ENCODE data around the gene SBF2. TPM values are rescaled to one million over a fixed set of nuclear protein-coding genes. Genes with fewer than 3 reads are reported as not detected.
"Not testable (repeated sequence)": the region's sequence is repeated elsewhere in the genome, so short reads cannot be mapped to it uniquely, and the experiment has no call there.

Gene SBF2
- total RNA-seq, 1 donor from 2014 or later = 27.7 TPM

DNA sequence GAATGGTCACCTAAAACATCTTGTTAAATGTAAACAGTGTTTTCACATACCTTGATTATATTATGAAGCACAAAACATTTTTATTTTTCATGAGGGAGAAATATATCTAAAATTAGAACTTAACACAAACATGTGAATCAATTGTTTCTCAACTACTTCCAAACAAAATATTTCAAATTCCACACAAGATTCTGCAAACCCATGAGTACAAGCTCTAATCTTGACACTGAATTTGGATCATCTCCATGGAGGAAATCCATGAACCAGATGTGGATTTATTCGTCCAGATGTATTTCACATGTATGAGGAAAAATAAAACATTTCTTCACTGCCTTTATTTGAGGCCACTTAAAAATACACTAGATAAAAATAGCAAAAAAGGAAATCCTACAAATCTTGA, 184.2 kb downstream of the SBF2 start:
- ATAC-seq = no peak

- no peak for ATAC-seq
Measured at GRCh38 chr11:10108915-10109680, 184.9 kb downstream of the SBF2 start.

- no peak for ATAC-seq
Measured at GRCh38 chr11:10107497-10107896, 186.5 kb downstream of the SBF2 start.

DNA sequence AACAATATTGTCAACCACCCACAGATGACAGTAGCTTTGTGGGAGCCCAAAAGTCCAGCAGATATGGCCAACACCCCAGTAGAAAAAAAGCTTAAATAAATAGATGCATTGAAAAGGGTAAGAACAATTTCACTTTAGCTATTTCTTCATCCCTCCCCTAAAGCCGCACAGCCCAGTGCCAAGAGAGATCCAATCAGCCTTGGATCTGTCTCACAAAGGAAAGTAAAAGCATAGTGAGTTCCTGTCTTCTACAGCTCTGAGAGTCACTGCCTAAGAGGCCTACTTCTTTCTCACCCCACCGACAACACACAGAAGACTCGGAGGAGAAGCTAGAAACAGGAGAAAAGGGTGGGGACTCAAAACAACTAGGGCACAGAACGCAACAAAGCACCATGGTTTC, 196.4 kb downstream of the SBF2 start:
- ATAC-seq = no peak

GRCh38 chr11:10096987-10097386, 197.0 kb downstream of the SBF2 start:
- no peak for ATAC-seq

DNA sequence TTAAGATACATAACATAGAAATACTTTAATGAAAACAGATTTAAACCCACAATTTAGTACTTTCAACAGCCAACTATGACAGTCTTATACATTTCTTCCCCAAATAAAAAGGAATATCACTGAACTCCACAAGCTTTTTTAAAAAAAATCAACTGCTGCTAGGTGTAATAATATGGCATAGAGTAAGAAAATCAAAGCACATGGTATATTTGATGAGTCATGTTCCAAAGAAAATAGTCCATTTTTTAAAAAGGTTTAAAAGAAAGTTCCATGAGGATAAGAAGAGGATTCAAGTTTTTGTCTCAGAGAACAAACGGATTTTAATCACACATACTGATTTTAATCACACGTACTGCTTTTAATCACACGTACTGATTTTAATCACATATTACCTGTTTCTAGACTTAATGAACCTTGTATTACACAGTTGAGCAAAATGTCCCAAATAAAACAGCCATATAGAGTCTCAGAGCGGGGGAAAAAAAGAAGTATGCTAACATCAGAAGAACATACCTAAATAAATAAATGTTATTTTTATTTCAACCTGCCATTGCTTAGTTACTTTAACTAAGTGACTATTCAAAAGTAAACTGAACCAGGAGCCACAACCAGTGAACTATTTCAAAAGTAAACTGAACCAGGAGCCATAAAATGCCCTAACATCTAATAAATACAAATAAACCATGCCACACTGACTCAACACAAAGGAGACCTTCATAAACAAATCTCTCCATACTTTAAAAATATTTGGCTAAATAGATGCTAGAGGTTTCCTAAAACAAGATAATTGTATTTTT, 198.4 kb downstream of the SBF2 start:
- ATAC-seq = no peak

GRCh38 chr11:10092426-10092825, 201.6 kb downstream of the SBF2 start:
- ATAC-seq = no peak

DNA sequence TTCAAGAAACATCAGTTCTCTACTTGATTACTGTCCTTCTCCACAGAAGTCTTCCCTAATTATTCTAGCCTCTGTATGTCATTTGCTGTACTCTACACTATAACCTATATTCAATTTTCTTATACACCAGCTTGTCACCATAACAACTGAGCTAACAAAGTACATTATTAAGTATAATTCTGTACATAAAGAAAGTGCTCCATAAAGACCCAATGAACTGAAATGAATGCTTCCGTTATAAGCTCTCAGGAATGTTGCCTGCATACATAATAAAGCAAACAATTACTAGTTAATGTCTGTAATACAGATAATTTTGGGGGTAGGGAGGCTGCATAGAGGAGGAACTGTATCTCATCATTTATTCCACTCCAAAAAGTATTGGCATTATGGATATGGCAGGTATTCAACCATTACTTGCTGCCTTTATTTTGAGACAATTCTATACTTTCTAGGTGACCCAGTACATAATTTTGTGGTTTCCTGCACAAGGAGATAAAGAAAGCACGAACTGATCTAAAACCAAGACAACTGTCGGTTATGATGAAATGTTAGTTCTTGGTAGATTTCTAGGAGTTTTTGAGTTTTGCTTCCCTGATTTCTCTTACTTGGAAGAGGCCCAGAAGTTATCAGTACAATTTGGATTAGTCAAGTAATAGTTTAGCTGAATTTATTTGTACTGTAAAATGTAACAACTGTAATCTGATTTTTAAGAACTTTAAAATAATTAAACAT, 202.5 kb downstream of the SBF2 start:
- no peak for ATAC-seq

- not testable (repeated sequence) for ATAC-seq
Measured at GRCh38 chr11:10087923-10088225, 206.1 kb downstream of the SBF2 start.

GRCh38 chr11:10087186-10087922, 206.7 kb downstream of the SBF2 start:
- ATAC-seq = no peak

- no peak for ATAC-seq
Measured at GRCh38 chr11:10080138-10080537, 213.9 kb downstream of the SBF2 start.

DNA sequence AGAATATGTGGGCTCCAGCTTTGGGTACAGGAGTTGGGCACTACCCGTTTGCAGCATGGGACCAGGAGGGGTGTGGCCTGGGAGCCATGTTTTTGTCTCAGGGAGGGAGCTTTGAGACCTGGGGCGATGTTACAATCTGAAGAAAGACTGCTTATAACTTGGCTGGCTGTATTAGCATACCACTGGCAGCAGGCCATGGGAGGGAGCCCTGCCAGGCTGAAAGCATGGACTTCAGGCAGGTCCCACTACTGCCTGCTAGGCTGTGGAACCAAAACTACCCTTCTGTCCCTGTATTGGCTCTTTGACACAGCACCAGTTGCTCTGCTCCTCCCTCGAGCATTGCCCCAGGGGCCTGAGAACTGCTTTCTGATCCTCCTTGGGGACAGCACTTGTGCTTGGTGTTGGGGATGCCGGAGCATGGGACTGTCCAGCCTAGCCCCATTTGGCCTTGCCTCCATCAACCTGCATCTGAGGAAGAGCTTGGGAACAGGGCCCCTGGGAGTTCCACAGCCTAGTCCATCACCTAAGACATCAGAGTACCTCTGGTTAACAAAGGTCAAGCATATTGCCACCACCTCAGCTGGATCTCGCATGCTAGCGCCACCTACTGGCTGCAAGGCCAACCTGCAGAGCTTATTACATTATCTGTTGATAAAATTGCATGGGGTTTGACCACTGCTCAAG, 217.4 kb downstream of the SBF2 start:
- no peak for ATAC-seq

DNA sequence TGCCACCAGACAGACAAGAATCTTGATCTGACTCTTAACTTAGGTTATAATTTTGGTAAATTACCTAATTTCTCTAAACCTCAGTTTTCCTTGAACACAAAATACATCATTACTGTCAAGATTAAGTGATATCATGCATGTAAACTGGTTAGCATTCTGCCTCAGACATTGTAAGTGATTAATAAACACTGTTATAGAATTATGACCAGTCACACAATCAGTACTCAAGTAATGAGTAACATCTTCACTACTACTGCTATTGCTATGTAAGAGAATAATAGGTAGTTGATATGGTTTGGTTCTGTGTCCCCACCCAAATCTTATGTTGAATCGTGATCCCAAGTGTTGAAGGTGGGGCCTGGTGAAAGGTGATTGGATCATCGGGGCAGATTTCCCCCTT, 218.9 kb downstream of the SBF2 start:
- ATAC-seq = no peak

- no peak for ATAC-seq
Measured at GRCh38 chr11:10072841-10073240, 221.2 kb downstream of the SBF2 start.

DNA sequence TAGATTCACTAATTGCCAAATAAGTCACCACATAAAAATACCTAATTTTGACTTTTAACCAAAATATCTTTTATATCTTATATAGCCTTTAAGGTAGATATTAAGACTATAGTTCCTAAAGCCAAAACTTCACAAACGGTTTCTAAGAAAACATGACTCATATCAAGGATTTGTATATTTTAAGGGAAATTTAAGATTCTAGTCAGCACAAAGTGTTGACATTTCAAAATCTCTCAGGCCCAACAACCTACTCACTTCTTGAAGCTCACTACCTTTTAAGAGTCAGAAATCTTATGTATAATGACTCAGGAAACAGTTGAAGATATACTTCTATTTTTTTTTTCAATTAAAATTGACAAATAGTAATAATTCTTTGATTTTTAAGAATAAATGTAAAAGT, 221.9 kb downstream of the SBF2 start:
- ATAC-seq = no peak

- ATAC-seq = no peak
Measured at GRCh38 chr11:10067629-10068300, 226.3 kb downstream of the SBF2 start.

GRCh38 chr11:10066441-10066840, 227.6 kb downstream of the SBF2 start:
- ATAC-seq = no peak

DNA sequence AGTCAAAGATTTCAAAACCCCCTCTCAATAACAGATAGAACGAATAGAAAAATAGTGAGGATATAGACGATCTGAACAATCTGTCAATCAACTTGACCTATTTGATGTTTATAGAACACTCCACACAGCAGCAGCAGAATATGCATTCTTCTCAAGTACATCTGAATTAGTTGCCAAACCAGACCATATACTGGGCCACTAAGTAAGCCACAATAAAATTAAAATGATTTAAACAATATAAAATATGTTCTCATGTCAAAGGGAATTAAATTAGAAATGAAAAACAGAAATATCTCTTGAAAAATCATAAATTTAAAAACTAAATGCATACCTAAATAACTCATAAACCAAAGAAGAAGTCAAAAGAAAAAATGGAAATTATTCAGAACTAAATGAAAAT, 229.2 kb downstream of the SBF2 start:
- ATAC-seq = no peak

- no peak for ATAC-seq
Measured at GRCh38 chr11:10058356-10058755, 235.7 kb downstream of the SBF2 start.

- ATAC-seq = no peak
Measured at GRCh38 chr11:10051868-10052586, 242.0 kb downstream of the SBF2 start.

DNA sequence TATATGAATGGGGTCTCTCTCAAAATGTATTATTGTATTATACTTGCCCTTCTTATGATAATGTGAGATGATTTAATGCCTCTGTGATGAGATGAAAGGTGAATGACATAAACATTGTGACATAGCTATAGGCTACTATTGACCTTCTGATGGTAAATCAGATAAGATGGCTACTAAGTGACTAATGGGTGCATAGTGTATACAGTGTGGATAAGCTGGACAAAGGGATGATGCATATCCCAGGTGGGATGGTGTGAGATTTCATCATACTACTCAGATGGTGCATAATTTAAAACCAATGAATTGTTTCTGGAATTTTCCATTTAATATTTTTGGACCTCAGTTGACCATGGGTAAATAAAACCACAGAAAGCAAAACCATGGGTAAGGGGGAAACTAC, 243.5 kb downstream of the SBF2 start:
- ATAC-seq = no peak
